ENCODE data around the gene PPA1.

PPA1 gene

DNA sequence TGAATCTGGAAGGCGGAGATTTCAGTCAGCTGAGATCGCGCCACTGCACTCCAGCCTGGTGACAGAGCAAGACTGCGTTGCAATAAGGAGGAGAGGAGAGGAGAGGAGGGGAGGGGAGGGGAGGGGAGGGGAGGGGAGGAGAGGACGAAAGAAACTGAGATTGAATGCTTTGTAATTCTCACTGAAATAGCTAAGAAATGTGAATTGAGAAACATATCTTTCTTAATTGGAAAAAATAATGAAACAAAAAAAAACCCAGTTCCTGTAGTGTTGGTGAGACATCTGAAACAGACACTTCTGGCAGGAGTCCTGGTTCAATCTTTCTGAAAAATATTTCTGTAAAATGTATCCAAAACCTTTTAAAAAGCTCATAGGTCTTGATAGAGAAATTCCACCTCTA, 26.5 kb downstream of the PPA1 start:
- TF ChIP-seq, protein P1, sequence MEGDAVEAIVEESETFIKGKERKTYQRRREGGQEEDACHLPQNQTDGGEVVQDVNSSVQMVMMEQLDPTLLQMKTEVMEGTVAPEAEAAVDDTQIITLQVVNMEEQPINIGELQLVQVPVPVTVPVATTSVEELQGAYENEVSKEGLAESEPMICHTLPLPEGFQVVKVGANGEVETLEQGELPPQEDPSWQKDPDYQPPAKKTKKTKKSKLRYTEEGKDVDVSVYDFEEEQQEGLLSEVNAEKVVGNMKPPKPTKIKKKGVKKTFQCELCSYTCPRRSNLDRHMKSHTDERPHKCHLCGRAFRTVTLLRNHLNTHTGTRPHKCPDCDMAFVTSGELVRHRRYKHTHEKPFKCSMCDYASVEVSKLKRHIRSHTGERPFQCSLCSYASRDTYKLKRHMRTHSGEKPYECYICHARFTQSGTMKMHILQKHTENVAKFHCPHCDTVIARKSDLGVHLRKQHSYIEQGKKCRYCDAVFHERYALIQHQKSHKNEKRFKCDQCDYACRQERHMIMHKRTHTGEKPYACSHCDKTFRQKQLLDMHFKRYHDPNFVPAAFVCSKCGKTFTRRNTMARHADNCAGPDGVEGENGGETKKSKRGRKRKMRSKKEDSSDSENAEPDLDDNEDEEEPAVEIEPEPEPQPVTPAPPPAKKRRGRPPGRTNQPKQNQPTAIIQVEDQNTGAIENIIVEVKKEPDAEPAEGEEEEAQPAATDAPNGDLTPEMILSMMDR (conservative IDR thresholded peaks at IDR 0.05; ENCODE audit: low read depth, low read length): no peak
- Histone ChIP-seq H4K20me1 (ENCODE audit: insufficient read depth) (no peaks in the 10 kb centered on the region), H3K4me3 (IDR thresholded peaks at IDR 0.05; ENCODE audit: insufficient read depth, low read depth, low read length) (no peak overlapping the region), H3K4me2 (no peak overlapping the region), H3K36me3 (ENCODE audit: insufficient read depth) (peaks cover 16% of the 10 kb centered on the region; the same call in 1 of the 2 replicates), H3K4me1 (ENCODE audit: low read depth, poor library complexity, severe bottlenecking) (no peaks in the 10 kb centered on the region), H3K27me3 (ENCODE audit: insufficient read depth, low read depth) (no peaks in the 10 kb centered on the region), H2AFZ (ENCODE audit: low read depth) (no peak overlapping the region), H3K79me2 (ENCODE audit: insufficient read depth, low read depth) (no peaks in the 10 kb centered on the region), H3K27ac (no peak overlapping the region), H3K9ac (no peak overlapping the region)

DNA sequence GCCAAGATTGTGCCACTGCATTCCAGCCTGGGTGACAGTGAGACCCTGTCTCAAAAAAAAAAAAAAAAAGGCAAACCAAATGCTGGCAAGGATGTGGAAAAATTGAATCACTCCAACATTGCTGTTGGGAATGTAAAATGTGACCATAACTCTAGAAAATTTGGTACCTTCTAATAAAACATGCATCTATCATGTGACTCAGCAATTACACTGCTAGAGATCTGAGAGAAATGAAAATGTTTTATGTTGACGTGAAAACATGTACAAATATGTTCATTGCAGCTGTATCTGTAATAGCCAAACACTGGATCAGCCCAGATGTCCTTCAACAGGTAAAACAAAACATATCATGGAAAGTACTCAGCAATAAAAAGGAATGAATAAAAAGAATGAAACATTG, 32.1 kb downstream of the PPA1 start:
- Histone ChIP-seq H3K79me2 (ENCODE audit: insufficient read depth, low read depth) (no peaks in the 10 kb centered on the region), H3K4me3 (IDR thresholded peaks at IDR 0.05; ENCODE audit: insufficient read depth, low read depth, low read length) (no peak overlapping the region), H2AFZ (ENCODE audit: low read depth) (no peak overlapping the region), H3K27me3 (ENCODE audit: insufficient read depth, low read depth) (no peaks in the 10 kb centered on the region), H3K36me3 (ENCODE audit: insufficient read depth) (peaks cover 12% of the 10 kb centered on the region; the same call in 1 of the 2 replicates), H4K20me1 (ENCODE audit: insufficient read depth) (0 out of 2 replicates have a peak, but pooled peaks cover 4% of the 10 kb centered on the region), H3K4me1 (ENCODE audit: low read depth, poor library complexity, severe bottlenecking) (peaks cover 43% of the 10 kb centered on the region), H3K9ac (no peak overlapping the region), H3K4me2 (no peak overlapping the region), H3K27ac (no peak overlapping the region)
- TF ChIP-seq, protein P1 (conservative IDR thresholded peaks at IDR 0.05; ENCODE audit: low read depth, low read length): no peak

DNA sequence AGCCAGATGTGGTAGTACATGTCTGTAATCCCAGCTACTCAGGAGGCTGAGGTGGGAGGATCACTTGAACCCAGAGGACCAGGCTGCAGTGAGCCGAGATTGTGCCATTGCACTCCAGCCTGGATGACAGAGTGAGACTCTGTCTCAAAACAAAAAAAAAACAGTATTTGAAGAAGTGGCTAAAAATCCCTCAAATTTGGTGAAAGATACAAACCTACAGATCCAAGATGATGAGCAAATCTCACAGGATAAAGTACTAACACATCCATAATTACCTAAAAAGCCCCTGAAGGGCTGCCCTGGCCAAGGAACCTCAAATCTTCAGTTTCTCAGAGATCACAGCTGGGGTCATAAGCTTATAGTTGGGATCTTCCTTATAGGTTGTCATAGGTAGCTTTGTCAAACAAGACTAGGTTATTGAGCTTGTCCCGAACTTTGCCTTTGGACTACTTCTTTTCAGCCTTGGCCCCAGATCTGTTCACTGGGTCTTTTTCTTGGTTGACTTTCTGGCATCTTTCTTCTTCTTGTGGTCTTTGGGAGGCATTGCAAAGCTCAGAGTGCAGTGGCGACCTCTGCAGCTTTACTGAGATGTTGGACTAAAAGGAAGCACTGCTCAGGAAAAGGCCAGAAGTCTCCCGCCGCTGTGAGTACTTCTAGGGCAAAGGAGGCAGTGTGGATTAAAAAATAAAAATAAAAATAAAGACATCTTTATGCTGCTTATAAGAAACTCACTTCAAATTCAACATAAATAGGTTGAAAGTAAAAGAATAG, 34.3 kb downstream of the PPA1 start:
- Histone ChIP-seq H3K4me1 (ENCODE audit: low read depth, poor library complexity, severe bottlenecking) (peaks cover 43% of the 10 kb centered on the region), H2AFZ (ENCODE audit: low read depth) (no peak overlapping the region), H3K27ac (no peak overlapping the region; the same call in 1 of the 2 replicates), H3K27me3 (ENCODE audit: insufficient read depth, low read depth) (no peaks in the 10 kb centered on the region), H3K36me3 (ENCODE audit: insufficient read depth) (peaks cover 12% of the 10 kb centered on the region; the same call in 1 of the 2 replicates), H3K4me3 (IDR thresholded peaks at IDR 0.05; ENCODE audit: insufficient read depth, low read depth, low read length) (no peak overlapping the region), H4K20me1 (ENCODE audit: insufficient read depth) (0 out of 2 replicates have a peak, but pooled peaks cover 4% of the 10 kb centered on the region), H3K4me2 (0 out of 2 replicates have a peak overlapping the region, but pooled peaks have one; percentile 72), H3K9ac (no peak overlapping the region), H3K79me2 (ENCODE audit: insufficient read depth, low read depth) (no peaks in the 10 kb centered on the region)
- TF ChIP-seq, protein P1 (conservative IDR thresholded peaks at IDR 0.05; ENCODE audit: low read depth, low read length): no peak

DNA sequence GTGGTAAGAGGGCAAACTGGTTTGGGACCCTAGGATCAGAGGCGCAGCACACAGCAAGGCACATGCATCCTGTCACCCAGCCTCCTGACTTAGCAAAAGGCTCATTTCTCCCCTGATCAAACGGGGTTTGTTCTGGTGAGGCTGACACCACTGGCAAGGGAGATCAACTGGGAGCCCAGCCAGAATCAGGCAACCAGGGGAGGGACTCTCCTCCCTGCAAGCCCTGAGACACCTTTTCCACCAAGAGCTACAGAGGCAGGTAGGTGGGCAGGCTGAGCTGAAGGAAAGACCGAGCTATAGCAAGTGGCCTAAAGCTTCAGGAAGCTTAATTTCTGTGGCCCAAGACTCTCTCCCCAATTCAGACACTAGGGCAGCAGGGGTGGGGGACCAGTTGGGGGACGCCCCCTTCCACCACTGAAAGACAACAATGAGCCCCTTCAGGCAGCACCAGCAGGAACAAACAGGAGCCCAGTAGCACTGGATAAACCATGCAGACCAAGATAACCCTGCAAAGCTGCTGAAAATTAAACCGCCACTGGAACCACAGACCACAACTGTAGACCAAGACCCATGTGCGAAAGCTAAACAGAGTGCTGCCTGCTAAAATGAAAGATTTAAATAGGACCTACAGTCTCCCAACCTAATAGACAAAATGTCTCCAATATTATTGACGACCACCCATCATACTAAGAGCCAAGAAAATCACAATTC, 35.8 kb downstream of the PPA1 start:
- Histone ChIP-seq H3K27me3 (ENCODE audit: insufficient read depth, low read depth) (no peaks in the 10 kb centered on the region), H4K20me1 (ENCODE audit: insufficient read depth) (0 out of 2 replicates have a peak, but pooled peaks cover 4% of the 10 kb centered on the region), H2AFZ (ENCODE audit: low read depth) (no peak overlapping the region), H3K4me1 (ENCODE audit: low read depth, poor library complexity, severe bottlenecking) (peaks cover 43% of the 10 kb centered on the region), H3K79me2 (ENCODE audit: insufficient read depth, low read depth) (no peaks in the 10 kb centered on the region), H3K9ac (no peak overlapping the region), H3K27ac (peak overlapping the region; percentile 48), H3K4me3 (IDR thresholded peaks at IDR 0.05; ENCODE audit: insufficient read depth, low read depth, low read length) (no peak overlapping the region), H3K36me3 (ENCODE audit: insufficient read depth) (peaks cover 9% of the 10 kb centered on the region; the same call in 1 of the 2 replicates), H3K4me2 (peak overlapping the region; percentile 72)
- TF ChIP-seq, protein P1 (conservative IDR thresholded peaks at IDR 0.05; ENCODE audit: low read depth, low read length): no peak

Measured in KMS-11 (cell line).